SJSA1 (cell line): ENCODE measurements around the gene COA8. TPM values are rescaled to one million over a fixed set of nuclear protein-coding genes. Genes with fewer than 3 reads are reported as not detected.

ENCODE experiments used
- DNase-seq, 2 experiments: peaks; one replicate each; pipeline ENCODE4 v3.0.0-alpha.2; 2015 to 2020; ENCODE audit warnings: low spot score in 2 of 2, low read depth in 1 of 2
- H3K27ac ChIP-seq: fragments of 250-450 bp; sonication (Bioruptor Pico); 2 replicates; pipeline ENCODE4 v1.5.1; 2020; ENCODE audit warnings: mild to moderate bottlenecking, moderate library complexity
- H3K27me3 ChIP-seq: fragments of 250-450 bp; sonication (Bioruptor Pico); replicated peaks from 2 replicates; pipeline ENCODE4 v1.5.1; 2020; ENCODE audit warnings: mild to moderate bottlenecking, moderate library complexity
- H3K36me3 ChIP-seq: fragments of 250-450 bp; sonication (Bioruptor Pico); 2 replicates; pipeline ENCODE4 v1.5.1; 2020; ENCODE audit warnings: mild to moderate bottlenecking
- H3K4me1 ChIP-seq: fragments of 250-450 bp; sonication (Bioruptor Pico); replicated peaks from 2 replicates; pipeline ENCODE4 v1.6.1; 2021; ENCODE audit warnings: mild to moderate bottlenecking
- H3K4me3 ChIP-seq: fragments of 250-450 bp; sonication (Bioruptor Pico); 2 replicates; pipeline ENCODE4 v1.5.1; 2020; ENCODE audit warnings: mild to moderate bottlenecking
- H3K9me3 ChIP-seq: fragments of 250-450 bp; sonication (Bioruptor Pico); replicated peaks from 2 replicates; pipeline ENCODE4 v1.5.1; 2020; ENCODE audit warnings: mild to moderate bottlenecking
- total RNA-seq: library from RNA; depleted of rRNA; stranded (reverse); fragments of >200 nt; shearing (Covaris generic); gene quantifications from 2 replicates; pipeline ENCODE4 v1.2.3, GENCODE V29; 2014

COA8 gene
- total RNA-seq, 1 experiment from 2014 or later = 43.4 TPM

GRCh38 chr14:103545915-103546651 is 16.7 kb upstream of the COA8 start:
- Histone ChIP-seq H3K27me3 (no peaks in the 10 kb centered on the region), H3K36me3 (no peaks in the 10 kb centered on the region), H3K27ac (no peak overlapping the region), H3K9me3 (no peaks in the 10 kb centered on the region; the same call in 1 of the 2 replicates), H3K4me1 (peaks cover 23% of the 10 kb centered on the region), H3K4me3 (no peak overlapping the region)
- no peak for DNase-seq

- Histone ChIP-seq H3K27ac (no peak overlapping the region), H3K27me3 (no peaks in the 10 kb centered on the region), H3K4me3 (no peak overlapping the region), H3K4me1 (peaks cover 17% of the 10 kb centered on the region), H3K9me3 (no peaks in the 10 kb centered on the region; the same call in 1 of the 2 replicates), H3K36me3 (no peaks in the 10 kb centered on the region)
- peak in 1 of 2 experiments; percentile 33 for DNase-seq
Measured at GRCh38 chr14:103546652-103547454, 15.9 kb upstream of the COA8 start.

DNA sequence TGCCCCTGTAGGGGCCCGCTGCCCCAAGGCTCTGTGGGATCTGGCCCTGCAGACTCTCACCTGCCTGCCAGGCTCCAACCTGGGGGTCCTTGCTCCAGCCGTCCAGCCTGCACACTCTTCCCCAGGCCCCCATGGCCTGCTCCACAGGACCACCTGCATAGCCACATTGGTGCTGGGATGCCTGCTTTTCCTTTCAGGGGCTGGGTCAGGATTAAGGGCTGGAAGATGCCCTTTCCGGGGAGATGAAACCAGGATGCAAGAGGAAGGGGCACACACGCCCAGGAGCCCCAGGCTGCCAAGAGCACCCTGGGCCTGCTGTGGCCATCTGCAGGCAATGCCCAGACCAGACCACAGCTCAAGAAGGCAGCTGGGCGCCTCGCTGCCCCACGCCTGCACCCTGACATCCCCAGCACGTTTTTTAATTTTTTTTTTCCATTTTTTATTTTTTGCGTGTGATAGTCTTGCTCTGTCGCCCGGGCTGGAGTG is 15.3 kb upstream of the COA8 start:
- Histone ChIP-seq H3K36me3 (no peaks in the 10 kb centered on the region; the same call in 1 of the 2 replicates), H3K27me3 (no peaks in the 10 kb centered on the region), H3K4me3 (no peak overlapping the region), H3K27ac (no peak overlapping the region), H3K4me1 (peaks cover 17% of the 10 kb centered on the region), H3K9me3 (no peaks in the 10 kb centered on the region; the same call in 1 of the 2 replicates)
- DNase-seq = no peak

- H3K36me3 ChIP-seq = no peaks in the 10 kb centered on the region; the same call in 1 of the 2 replicates
- H3K4me1 ChIP-seq = peaks cover 15% of the 10 kb centered on the region
- H3K27ac ChIP-seq = no peak overlapping the region
- H3K27me3 ChIP-seq = no peaks in the 10 kb centered on the region
- no peaks in the 10 kb centered on the region; the same call in 1 of the 2 replicates for H3K9me3 ChIP-seq
- H3K4me3 ChIP-seq = no peak overlapping the region
- no peak for DNase-seq
Measured at GRCh38 chr14:103547941-103548462, 14.8 kb upstream of the COA8 start.

DNA sequence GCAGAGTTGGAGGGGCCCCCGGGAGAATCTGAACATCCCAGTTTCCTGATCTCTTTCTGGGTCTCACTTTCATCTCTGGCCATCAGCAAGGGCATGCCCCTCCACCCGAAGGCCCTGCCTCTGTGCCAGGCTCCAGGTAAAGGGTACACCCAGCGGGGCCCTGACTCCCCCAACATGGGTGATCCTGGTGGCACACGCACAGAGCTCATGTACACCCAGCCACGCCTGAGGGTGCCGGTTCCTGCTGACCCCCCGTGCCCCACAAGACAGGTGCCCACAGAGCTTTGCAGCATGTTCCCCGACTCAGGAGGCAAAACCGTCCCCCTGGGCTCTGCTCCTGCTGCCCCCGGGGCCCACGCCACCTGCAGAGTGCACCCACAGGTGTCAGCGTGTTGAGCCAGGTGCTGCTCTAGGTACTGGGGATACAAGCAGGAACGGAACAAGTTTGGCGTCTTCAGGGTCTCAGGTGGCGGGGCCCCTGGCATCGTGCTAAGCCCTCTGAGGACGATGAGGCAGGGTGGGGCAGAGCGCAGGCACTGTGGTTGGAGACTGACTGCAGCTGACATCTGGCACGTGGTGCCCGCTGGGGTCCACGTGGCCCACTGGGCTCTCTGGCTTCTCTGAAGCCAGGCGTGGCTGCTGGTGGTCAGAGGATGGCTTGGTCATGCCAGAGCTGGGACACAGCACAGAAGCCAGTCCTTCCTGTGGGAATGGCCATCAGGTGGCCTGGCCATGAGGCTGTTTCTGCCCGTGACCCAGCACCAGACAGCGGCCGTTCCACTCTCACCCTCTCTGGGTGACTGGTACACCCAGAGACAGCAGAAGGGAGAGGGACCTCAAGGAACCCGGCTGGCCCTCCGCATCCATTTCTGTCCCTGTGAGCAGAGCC is 14.1 kb upstream of the COA8 start:
- Histone ChIP-seq H3K9me3 (no peaks in the 10 kb centered on the region; the same call in 1 of the 2 replicates), H3K4me3 (no peak overlapping the region), H3K4me1 (peaks cover 10% of the 10 kb centered on the region), H3K27ac (no peak overlapping the region), H3K27me3 (no peaks in the 10 kb centered on the region), H3K36me3 (no peaks in the 10 kb centered on the region; the same call in 1 of the 2 replicates)
- no peak for DNase-seq

DNA sequence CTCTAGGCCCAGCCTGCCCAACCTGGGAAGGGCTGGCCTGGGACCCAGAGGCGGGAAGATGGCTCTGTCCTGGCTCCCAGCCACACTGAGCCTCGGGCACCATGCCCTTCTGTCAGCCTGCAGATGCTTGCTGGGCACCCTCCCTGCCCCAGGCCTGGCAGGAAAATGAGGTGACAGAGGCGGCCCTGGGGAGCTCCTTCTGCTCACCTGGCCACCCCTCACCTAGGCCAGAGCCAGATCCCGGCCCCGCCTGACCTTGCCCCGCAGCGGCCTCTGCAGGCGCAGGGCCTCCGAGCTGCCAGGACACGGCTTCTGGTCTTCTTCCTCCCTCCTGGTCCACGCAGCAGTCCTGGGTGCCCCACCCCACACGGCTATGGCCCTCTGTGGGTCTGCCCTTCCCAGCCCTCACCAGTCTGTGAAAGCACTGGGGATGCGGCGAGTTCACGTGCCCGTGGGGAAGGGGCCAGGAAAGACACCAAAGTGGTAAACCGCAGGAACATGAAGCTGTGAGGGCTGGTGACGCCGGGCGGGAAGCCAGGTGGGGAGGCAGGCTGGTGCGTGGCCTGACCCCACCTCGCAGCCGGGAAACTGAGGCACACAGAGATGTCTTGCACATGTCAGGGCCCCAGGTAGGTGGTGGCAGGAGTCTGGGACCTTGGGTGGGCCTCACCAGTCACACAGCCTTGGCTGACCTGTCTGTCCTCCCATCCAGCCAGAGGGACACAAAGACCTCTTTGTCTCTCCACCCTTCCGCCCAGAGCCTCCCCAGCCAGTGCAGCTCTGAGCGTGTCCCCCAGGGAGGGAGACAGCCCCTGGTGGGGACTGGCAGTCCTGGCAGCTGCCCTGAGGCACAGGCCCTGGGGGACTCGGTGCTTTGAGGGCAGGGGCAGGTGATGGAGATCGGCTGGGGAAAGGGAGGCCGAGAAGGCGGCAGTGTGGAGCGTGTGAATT is 13.1 kb upstream of the COA8 start:
- H3K9me3 ChIP-seq = no peaks in the 10 kb centered on the region; the same call in 1 of the 2 replicates
- H3K27ac ChIP-seq = no peak overlapping the region
- H3K36me3 ChIP-seq = no peaks in the 10 kb centered on the region; the same call in 1 of the 2 replicates
- no peak overlapping the region for H3K4me3 ChIP-seq
- DNase-seq = no peak
- H3K27me3 ChIP-seq = no peaks in the 10 kb centered on the region
- H3K4me1 ChIP-seq = peaks cover 10% of the 10 kb centered on the region

GRCh38 chr14:103550451-103551337 is 12.1 kb upstream of the COA8 start:
- Histone ChIP-seq H3K4me3 (no peak overlapping the region), H3K4me1 (peaks cover 10% of the 10 kb centered on the region), H3K9me3 (no peaks in the 10 kb centered on the region; the same call in 1 of the 2 replicates), H3K27ac (no peak overlapping the region), H3K36me3 (no peaks in the 10 kb centered on the region; the same call in 1 of the 2 replicates), H3K27me3 (no peaks in the 10 kb centered on the region)
- no peak for DNase-seq

GRCh38 chr14:103551338-103551762 is 11.4 kb upstream of the COA8 start:
- H3K4me3 ChIP-seq = no peak overlapping the region
- DNase-seq = no peak
- no peaks in the 10 kb centered on the region for H3K27me3 ChIP-seq
- H3K27ac ChIP-seq = no peak overlapping the region
- peaks cover 10% of the 10 kb centered on the region for H3K4me1 ChIP-seq
- H3K36me3 ChIP-seq = no peaks in the 10 kb centered on the region; the same call in 1 of the 2 replicates
- no peaks in the 10 kb centered on the region; the same call in 1 of the 2 replicates for H3K9me3 ChIP-seq

DNA sequence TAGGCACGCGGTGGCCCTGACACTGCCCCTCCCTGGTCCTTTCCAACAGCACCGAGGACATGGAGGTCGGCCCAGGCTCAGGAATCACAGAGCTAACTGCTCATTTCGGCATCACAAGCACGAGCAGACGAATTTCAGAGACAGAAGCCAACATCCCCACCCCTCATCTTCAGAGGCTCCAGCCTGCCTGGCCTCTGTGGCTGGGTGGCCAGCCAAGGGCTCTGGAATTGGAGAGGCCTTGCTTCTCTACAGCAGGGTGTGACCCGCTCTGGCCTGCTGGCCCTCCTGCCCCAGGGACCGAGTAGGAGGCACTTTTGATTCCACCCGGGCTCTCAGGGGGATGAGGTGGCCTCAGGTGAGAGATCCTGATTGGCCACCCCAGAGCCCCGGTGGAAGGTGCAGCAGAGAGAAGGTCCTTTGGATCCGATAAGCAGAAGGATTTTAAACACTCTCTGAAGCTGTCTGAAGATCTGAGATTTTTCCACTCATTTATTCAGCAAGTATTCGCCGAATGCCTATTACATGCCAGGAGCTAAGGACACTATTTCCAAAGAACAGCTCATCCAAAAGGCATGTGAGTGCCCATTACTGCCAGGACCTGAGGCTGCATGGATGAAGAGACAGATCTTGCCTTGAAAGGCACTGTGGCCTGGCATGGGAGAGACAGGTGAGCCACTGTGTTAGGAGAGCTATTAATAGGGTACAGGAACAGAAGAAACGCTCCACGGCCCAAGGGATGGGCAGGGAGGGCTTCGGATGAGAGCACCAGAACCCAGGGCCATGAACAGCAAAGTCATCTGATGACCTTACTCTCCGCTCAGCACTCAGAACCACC is 10.5 kb upstream of the COA8 start:
- H3K4me1 ChIP-seq = peaks cover 10% of the 10 kb centered on the region
- peaks cover 4% of the 10 kb centered on the region; the same call in 1 of the 2 replicates for H3K36me3 ChIP-seq
- no peaks in the 10 kb centered on the region for H3K27me3 ChIP-seq
- no peaks in the 10 kb centered on the region for H3K9me3 ChIP-seq
- no peak overlapping the region for H3K4me3 ChIP-seq
- 0 out of 2 replicates have a peak overlapping the region, but pooled peaks have one; percentile 11 for H3K27ac ChIP-seq
- no peak for DNase-seq

DNA sequence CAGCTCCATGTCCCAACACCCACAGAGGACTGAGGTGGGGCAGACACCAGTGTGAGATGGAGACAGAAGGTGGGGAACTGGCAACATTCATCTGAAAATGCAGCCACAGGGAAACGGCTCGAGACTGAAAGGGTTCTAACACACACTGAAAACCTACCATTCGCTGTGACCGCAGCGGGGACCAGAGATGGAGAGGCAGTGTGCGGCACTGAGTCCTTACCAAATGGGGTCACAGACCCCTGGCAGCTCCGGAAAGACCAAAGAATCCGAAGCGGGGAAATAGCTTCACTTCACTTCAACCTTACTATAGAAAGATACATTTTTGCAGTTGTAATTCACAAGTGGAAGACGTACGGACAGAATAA is 9.9 kb upstream of the COA8 start:
- peaks cover 4% of the 10 kb centered on the region; the same call in 1 of the 2 replicates for H3K36me3 ChIP-seq
- H3K4me3 ChIP-seq = no peak overlapping the region
- H3K4me1 ChIP-seq = peaks cover 10% of the 10 kb centered on the region
- no peak overlapping the region for H3K27ac ChIP-seq
- H3K9me3 ChIP-seq = no peaks in the 10 kb centered on the region
- H3K27me3 ChIP-seq = no peaks in the 10 kb centered on the region
- no peak for DNase-seq
